H1 (cell line): ENCODE data around the gene RHOT1. TPM values are rescaled to one million over a fixed set of nuclear protein-coding genes. Genes with fewer than 3 reads are reported as not detected.

Experiments used
- ATF2 ChIP-seq: IDR thresholded peaks from 2 replicates; pipeline ENCODE4 v1.6.1; 2012; ENCODE audit warnings: low read length, inconsistent platforms
- ATF3 ChIP-seq: IDR thresholded peaks from 2 replicates; pipeline ENCODE4 v1.6.1; 2011; ENCODE audit warnings: low read depth, mild to moderate bottlenecking, low read length; ENCODE audit not compliant: insufficient read depth
- CHD7 ChIP-seq: fragments of 300-600 bp; sonication (generic); IDR thresholded peaks from 2 replicates; pipeline ENCODE4 v1.7.1; 2012; ENCODE audit warnings: low read length, moderate library complexity, mild to moderate bottlenecking, inconsistent platforms; ENCODE audit not compliant: insufficient replicate concordance
- JUND ChIP-seq: IDR thresholded peaks from 2 replicates; pipeline ENCODE4 v1.6.1; 2011; ENCODE audit warnings: mild to moderate bottlenecking, improper control_type of control experiment, low read length
- PHF8 ChIP-seq: fragments of 200-600 bp; sonication (generic); conservative IDR thresholded peaks from 2 replicates; pipeline ENCODE4 v1.7.1; 2012; ENCODE audit warnings: low read depth, mild to moderate bottlenecking, inconsistent platforms, low read length, moderate library complexity
- SIN3A ChIP-seq, 2 experiments: IDR thresholded peaks in 1 of 2; conservative IDR thresholded peaks in 1 of 2; 2 replicates each; pipeline ENCODE4 v1.6.1; 2011 to 2012; ENCODE audit warnings: low read length in 2 of 2, improper control_type of control experiment in 1 of 2, low read depth in 1 of 2, mild to moderate bottlenecking in 1 of 2
- SIRT6 ChIP-seq: IDR thresholded peaks from one replicate; pipeline ENCODE4 v1.7.1; 2012; ENCODE audit warnings: low read length, inconsistent platforms
- TEAD4 ChIP-seq: IDR thresholded peaks from 2 replicates; pipeline ENCODE4 v1.6.1; 2012; ENCODE audit warnings: low read depth, low read length, inconsistent platforms, mixed read lengths
- polyA plus RNA-seq, 7 experiments: library from polyadenylated mRNA; depleted of rRNA in 3 of 7; stranded (reverse) in 5 of 7; unstranded in 2 of 7; fragments of >200 nt in 5 of 7; fragments of 200-250 nt in 2 of 7; gene quantifications; 1 replicate in 5 of 7; 2 replicates in 1 of 7; 4 replicates in 1 of 7; pipeline versions ENCODE4 v1.2.1 to v1.2.3, GENCODE V29; 2011 to 2013; ENCODE audit warnings: missing spikeins in 2 of 7, mixed read lengths in 2 of 7
- total RNA-seq: library from RNA; stranded (reverse); fragmentation: NEBNext Ultra II Directional; extraction: Animal tissue kit (Norgen Biotek cat#: 25700); gene quantifications from 2 replicates; pipeline ENCODE4 v1.2.1, GENCODE V29; 2021

Gene RHOT1
- total and polyA plus RNA-seq, 2 of the 8 experiments (the other 6 are each of a cell fraction or from before 2014, with no cell fraction given), result 34.2 to 38.2 TPM

- TF ChIP-seq CHD7 (no peak), TEAD4 (no peak), PHF8 (no peak), SIRT6 (no peak), ATF2 (no peak), JUND (no peak), ATF3 (no peak), SIN3A (conservative IDR thresholded peaks at IDR 0.05 in 1 of 2, IDR thresholded peaks at IDR 0.05 in 1 of 2; ENCODE audit: low read depth in 1 of 2, low read length in 2 of 2) (no peak)
These were observed 127.1 kb downstream of the RHOT1 start (continued) for GRCh38 chr17:32269377-32269776.
